T-helper 1 cell treated with Interleukin-12 subunit alpha and Interleukin-12 subunit beta and Interleukin-4 antibody, amounts not matched to agents 30 μg/mL and 1 μg/mL, for 36 hours (primary cell): ENCODE results near the gene IKZF5.
A peak's percentile ranks its signal among the peaks of the same experiment; 100 is the strongest.

ENCODE experiments used
- H3K27ac Mint-ChIP-seq: one replicate; pipeline ENCODE4 v1.8.0; 2021; ENCODE audit warnings: mild to moderate bottlenecking, mixed read lengths
- H3K27me3 Mint-ChIP-seq: one replicate; pipeline ENCODE4 v1.8.0; 2021; ENCODE audit warnings: low read depth, mixed read lengths
- H3K36me3 Mint-ChIP-seq: one replicate; pipeline ENCODE4 v1.8.0; 2021; ENCODE audit warnings: low read depth, mixed read lengths
- H3K4me1 Mint-ChIP-seq: one replicate; pipeline ENCODE4 v1.8.0; 2021; ENCODE audit warnings: low read depth, mixed read lengths
- H3K4me3 Mint-ChIP-seq: one replicate; pipeline ENCODE4 v1.8.0; 2021; ENCODE audit warnings: mild to moderate bottlenecking, moderate library complexity, mixed read lengths
- H3K9me3 Mint-ChIP-seq: one replicate; pipeline ENCODE4 v1.8.0; 2021; ENCODE audit warnings: mixed read lengths

Gene IKZF5

GRCh38 chr10:123008355-123009104 lies at the start of gene IKZF5, which contains the start of gene ACADSB:
TSS of gene IKZF5 (minus strand) at chr10:123008795. CDS start at chr10:122998625, 10,170 bp downstream.
TSS of gene ACADSB (plus strand) at chr10:123009006. CDS start at chr10:123009030, 24 bp downstream.
- Mint-ChIP-seq H3K4me1 (peaks cover 24% of the 10 kb centered on the region), H3K4me3 (peak within 1 kb of the TSS; percentile 96), H3K9me3 (no peaks in the 10 kb centered on the region), H3K36me3 (peaks cover 13% of the 10 kb centered on the region), H3K27me3 (no peaks in the 10 kb centered on the region), H3K27ac (peak within 1 kb of the TSS; percentile 97)

GRCh38 chr10:123057968-123058367 lies 49.4 kb upstream of the IKZF5 start:
- H3K4me1 Mint-ChIP-seq = no peaks in the 10 kb centered on the region
- H3K27me3 Mint-ChIP-seq = no peaks in the 10 kb centered on the region
- no peak overlapping the region for H3K27ac Mint-ChIP-seq
- H3K9me3 Mint-ChIP-seq = no peaks in the 10 kb centered on the region
- H3K4me3 Mint-ChIP-seq = no peak overlapping the region
- H3K36me3 Mint-ChIP-seq = peaks cover 4% of the 10 kb centered on the region

- Mint-ChIP-seq H3K4me3 (no peak overlapping the region), H3K27me3 (no peaks in the 10 kb centered on the region), H3K27ac (no peak overlapping the region), H3K4me1 (peaks cover 4% of the 10 kb centered on the region), H3K36me3 (peaks cover 12% of the 10 kb centered on the region), H3K9me3 (no peaks in the 10 kb centered on the region)
Observed at GRCh38 chr10:123045961-123046731, 37.6 kb upstream of the IKZF5 start.

GRCh38 chr10:123044391-123044790 lies 35.8 kb upstream of the IKZF5 start:
- no peaks in the 10 kb centered on the region for H3K9me3 Mint-ChIP-seq
- peaks cover 9% of the 10 kb centered on the region for H3K36me3 Mint-ChIP-seq
- peaks cover 4% of the 10 kb centered on the region for H3K4me1 Mint-ChIP-seq

DNA sequence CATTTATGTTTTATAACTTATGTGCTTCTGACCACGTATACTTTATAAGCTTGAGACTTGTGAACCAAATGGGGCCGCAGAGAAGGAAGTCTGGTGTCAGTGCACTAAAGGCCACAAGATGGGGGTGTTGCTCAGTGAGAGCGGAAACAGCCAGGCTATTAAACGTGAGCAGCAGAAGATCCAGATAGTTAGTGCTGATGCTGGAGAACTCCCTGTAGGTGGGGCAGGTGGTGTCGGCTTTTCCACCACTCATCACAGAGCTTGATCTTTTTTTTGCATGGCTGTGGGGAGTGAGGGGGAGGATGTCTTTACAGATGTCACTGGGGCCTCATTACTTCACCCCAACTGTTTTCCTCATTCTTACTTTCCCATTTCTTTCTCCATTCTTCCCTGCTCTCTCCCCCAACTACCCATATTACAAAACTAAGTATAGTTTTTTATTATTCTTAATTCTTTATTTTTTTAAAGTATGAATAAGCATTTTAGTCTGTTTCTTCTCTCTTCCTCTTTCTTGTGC lies 34.9 kb upstream of the IKZF5 start:
- H3K4me1 Mint-ChIP-seq = peaks cover 8% of the 10 kb centered on the region
- no peaks in the 10 kb centered on the region for H3K27me3 Mint-ChIP-seq
- no peaks in the 10 kb centered on the region for H3K9me3 Mint-ChIP-seq
- H3K36me3 Mint-ChIP-seq = peaks cover 6% of the 10 kb centered on the region
- no peak overlapping the region for H3K4me3 Mint-ChIP-seq
- no peak overlapping the region for H3K27ac Mint-ChIP-seq

More at GRCh38 chr10:123044391-123044790, 35.8 kb upstream of the IKZF5 start:
- H3K27me3 Mint-ChIP-seq = no peaks in the 10 kb centered on the region
- H3K27ac Mint-ChIP-seq = no peak overlapping the region
- H3K4me3 Mint-ChIP-seq = no peak overlapping the region

DNA sequence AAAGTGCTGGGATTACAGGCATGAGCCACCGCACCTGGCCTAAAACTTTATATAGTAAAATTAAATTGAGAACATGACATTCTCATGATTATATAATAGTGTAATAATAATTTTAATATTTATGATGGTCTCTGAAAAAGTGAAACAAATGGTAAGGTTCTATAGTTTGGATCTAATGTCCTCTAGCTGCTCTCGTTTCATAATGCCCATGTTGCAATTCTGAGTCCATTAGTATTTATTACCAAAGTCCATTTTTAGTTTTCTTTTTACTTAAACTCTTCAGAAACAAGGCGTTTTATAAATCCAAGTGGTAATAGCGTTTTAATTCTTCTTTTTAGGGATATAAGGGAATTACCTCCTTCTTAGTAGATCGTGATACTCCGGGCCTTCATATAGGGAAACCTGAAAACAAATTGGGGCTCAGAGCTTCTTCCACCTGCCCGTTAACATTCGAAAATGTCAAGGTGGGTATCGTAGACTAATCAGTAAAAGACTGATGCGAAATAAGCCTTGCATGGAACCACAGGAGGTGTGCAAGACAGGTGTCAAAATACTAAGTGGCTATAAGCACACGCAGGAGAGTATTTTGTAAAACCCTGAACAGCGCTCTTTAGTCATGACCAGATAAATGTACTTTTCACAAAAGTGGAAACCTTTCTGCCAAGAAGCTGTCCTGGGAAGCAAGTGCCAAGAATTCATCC lies 34.3 kb upstream of the IKZF5 start:
- no peaks in the 10 kb centered on the region for H3K27me3 Mint-ChIP-seq
- no peaks in the 10 kb centered on the region for H3K9me3 Mint-ChIP-seq
- H3K4me1 Mint-ChIP-seq = peaks cover 8% of the 10 kb centered on the region
- no peak overlapping the region for H3K27ac Mint-ChIP-seq
- no peak overlapping the region for H3K4me3 Mint-ChIP-seq
- peaks cover 2% of the 10 kb centered on the region for H3K36me3 Mint-ChIP-seq

DNA sequence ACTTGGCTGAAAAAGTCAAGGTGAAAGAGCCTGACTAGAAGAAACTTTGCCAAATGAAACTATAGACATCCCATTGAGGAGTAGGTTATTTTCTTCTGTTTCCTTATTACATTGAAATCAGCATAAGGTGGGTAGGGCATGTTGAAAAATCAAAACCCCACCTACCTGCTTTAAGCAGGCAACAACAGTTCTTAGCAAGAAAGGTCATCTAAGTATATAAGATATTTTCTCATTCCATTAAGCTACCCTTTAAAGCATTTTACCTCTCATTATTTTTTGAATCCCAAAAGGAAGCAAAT lies 31.0 kb upstream of the IKZF5 start:
- Mint-ChIP-seq H3K36me3 (peaks cover 6% of the 10 kb centered on the region), H3K9me3 (no peaks in the 10 kb centered on the region), H3K4me1 (peaks cover 8% of the 10 kb centered on the region), H3K27me3 (no peaks in the 10 kb centered on the region), H3K27ac (no peak overlapping the region), H3K4me3 (no peak overlapping the region)

DNA sequence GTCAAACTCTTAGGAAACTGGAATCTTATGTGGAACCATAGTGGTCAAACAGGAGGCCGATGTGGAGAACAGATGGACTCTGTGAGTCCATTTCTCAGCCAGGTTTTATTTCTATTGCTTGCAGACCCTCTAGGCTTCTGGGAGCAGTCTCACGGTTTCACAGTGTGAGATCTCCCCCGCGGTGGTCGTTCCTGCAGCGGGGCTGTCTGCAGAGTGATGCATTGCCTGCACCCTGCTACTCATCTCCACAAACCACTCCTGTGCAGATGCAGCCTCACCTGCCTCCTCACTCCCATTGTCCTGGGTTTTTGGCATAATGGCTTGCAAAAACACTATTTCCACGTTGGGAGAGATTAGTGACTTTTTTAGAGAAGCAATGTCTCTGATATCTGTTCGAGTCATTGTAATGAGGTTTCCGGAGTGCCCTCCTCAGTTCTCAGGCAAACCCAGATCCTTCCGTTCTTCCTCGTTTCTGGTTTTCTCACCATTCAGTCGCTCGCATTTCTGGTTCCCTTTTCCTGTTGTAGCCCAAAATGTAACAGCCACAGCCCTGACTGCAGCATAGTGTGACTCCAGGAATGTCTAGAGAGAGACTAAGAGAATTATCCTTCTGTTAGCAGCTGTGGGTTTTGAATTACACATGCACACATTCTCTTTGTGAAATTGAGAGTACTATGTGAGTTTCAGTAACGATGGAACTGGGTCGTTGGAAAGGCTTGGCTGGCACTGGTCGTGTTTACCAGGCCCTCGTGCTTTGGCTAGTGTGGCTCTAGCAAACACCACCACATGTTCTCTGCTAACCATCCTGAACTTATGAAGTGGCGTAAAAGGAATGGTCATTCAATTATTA lies 30.4 kb upstream of the IKZF5 start:
- H3K4me3 Mint-ChIP-seq = no peak overlapping the region
- H3K9me3 Mint-ChIP-seq = no peaks in the 10 kb centered on the region
- H3K27ac Mint-ChIP-seq = no peak overlapping the region
- H3K27me3 Mint-ChIP-seq = no peaks in the 10 kb centered on the region
- H3K4me1 Mint-ChIP-seq = peaks cover 8% of the 10 kb centered on the region
- peaks cover 6% of the 10 kb centered on the region for H3K36me3 Mint-ChIP-seq

DNA sequence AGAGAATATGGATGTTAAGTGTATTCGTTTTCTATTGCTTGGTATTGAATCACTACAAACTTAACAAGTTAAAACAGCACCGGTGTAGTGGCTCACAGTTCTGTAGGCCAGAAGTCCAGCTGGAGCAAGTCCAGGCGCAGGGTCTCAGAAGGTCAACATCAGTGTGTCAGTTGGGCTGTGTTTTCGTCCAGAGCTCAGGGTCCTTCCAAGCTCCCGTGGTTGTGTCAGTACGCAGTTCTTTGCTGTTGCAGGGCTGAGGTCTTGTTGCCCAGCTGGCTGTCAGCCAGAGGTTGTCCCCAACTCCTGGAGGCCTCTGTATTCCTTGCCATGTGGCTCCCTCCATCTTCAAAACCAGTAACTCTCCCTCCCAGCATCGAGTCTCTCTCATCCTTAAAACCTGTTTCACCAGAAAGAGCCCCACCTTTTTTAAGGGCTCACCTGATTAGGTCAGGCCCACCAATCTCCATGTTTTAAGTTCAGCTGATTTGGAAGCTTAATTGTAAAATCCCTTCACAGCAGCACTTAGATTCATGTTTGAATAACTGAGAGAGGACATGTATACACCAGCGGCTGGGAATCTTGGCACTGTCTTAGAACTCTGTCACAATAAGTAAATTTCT lies 27.0 kb upstream of the IKZF5 start:
- no peak overlapping the region for H3K27ac Mint-ChIP-seq
- H3K36me3 Mint-ChIP-seq = peaks cover 6% of the 10 kb centered on the region
- no peaks in the 10 kb centered on the region for H3K27me3 Mint-ChIP-seq
- no peaks in the 10 kb centered on the region for H3K9me3 Mint-ChIP-seq
- H3K4me3 Mint-ChIP-seq = no peak overlapping the region
- H3K4me1 Mint-ChIP-seq = peaks cover 4% of the 10 kb centered on the region

DNA sequence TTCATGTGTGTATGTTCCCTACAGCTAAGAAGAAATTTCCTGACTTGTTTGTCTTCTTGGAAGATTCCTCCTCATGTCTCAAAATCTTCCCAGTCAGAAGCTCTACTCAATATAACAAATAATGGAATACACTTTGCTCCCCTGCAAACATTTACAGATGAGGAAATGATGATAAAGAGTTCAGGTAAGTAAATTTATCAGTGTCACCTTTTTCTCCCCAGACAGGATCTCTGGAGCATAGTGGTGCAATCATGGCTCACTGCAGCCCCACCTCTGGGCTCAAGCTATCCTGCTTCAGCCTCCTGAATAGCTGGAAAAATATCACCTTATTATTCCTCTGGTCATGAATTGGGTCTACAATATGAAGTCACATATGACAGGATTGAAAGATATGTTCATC lies 25.7 kb upstream of the IKZF5 start:
- no peak overlapping the region for H3K27ac Mint-ChIP-seq
- H3K36me3 Mint-ChIP-seq = peaks cover 7% of the 10 kb centered on the region
- peaks cover 3% of the 10 kb centered on the region for H3K4me1 Mint-ChIP-seq

DNA sequence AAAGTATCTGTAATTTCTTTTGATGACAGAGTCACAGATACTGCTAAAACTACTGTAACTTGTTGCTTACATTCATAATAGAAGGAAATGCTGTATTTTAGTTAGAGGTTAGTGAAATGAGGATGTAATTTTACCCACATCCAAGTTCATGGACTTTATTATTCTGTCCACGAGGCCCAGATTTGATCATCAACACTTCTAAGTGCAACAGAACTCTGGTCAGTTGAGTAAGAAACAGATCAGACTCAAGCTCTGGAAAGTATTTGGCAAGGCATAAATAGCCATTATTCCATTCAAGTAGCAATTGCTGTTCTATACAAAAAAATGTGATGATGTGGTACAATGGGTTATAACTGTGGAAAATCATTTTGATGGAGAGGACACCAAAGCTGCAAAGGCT lies 22.5 kb upstream of the IKZF5 start:
- H3K27me3 Mint-ChIP-seq = no peaks in the 10 kb centered on the region
- no peaks in the 10 kb centered on the region for H3K4me1 Mint-ChIP-seq
- H3K4me3 Mint-ChIP-seq = no peak overlapping the region
- H3K27ac Mint-ChIP-seq = no peak overlapping the region
- peaks cover 5% of the 10 kb centered on the region for H3K36me3 Mint-ChIP-seq
- H3K9me3 Mint-ChIP-seq = no peaks in the 10 kb centered on the region

More for the DNA sequence above, 25.7 kb upstream of the IKZF5 start:
- Mint-ChIP-seq H3K4me3 (no peak overlapping the region), H3K27me3 (no peaks in the 10 kb centered on the region), H3K9me3 (no peaks in the 10 kb centered on the region)

- peaks cover 8% of the 10 kb centered on the region for H3K4me1 Mint-ChIP-seq
- no peaks in the 10 kb centered on the region for H3K9me3 Mint-ChIP-seq
- peaks cover 2% of the 10 kb centered on the region for H3K36me3 Mint-ChIP-seq
- H3K27ac Mint-ChIP-seq = no peak overlapping the region
- no peak overlapping the region for H3K4me3 Mint-ChIP-seq
- H3K27me3 Mint-ChIP-seq = no peaks in the 10 kb centered on the region
Observed at GRCh38 chr10:123027861-123028260, 19.3 kb upstream of the IKZF5 start.

DNA sequence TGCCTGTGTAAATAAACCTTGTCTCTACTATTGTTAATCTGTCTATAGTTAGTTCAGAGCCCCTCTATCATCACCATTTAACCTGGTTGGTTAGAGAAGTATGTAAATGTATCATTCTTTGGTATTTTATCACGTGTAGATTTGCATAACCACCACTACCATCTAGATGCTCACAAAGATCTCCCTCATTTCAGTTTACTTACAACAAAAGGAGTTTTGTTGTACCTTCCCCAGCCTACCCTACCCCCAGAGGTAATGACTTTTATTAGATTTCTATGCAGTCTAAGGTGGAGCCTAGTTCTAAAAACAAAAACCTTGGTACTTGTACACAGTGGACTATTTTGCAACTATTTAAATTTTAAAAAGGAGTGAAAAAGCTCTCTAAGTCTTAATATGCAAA lies 17.7 kb upstream of the IKZF5 start:
- no peaks in the 10 kb centered on the region for H3K27me3 Mint-ChIP-seq
- no peak overlapping the region for H3K27ac Mint-ChIP-seq
- no peak overlapping the region for H3K4me3 Mint-ChIP-seq
- H3K36me3 Mint-ChIP-seq = peaks cover 2% of the 10 kb centered on the region
- peaks cover 8% of the 10 kb centered on the region for H3K4me1 Mint-ChIP-seq
- no peaks in the 10 kb centered on the region for H3K9me3 Mint-ChIP-seq
